ACC112 (cell line): Measurements from ENCODE around the gene PTPRU.
"Not testable (repeated sequence)": the region's sequence is repeated elsewhere in the genome, so short reads cannot be mapped to it uniquely, and the experiment has no call there.

Experiments used
- H2AFZ ChIP-seq: fragments of 200-600 bp; sonication (generic); one replicate; pipeline ENCODE4 v1.6.0; 2017; ENCODE audit warnings: antibody characterized with exemption, low read length; ENCODE audit not compliant: unreplicated experiment
- H3K27ac ChIP-seq: fragments of 200-600 bp; sonication (generic); 2 replicates; pipeline ENCODE4 v1.5.1; 2014; ENCODE audit warnings: low read depth, mild to moderate bottlenecking, antibody characterized with exemption, low read length, moderate library complexity
- H3K27me3 ChIP-seq: fragments of 200-600 bp; sonication (generic); 2 replicates; pipeline ENCODE4 v1.6.1; 2014; ENCODE audit warnings: mild to moderate bottlenecking, antibody characterized with exemption, low read length, moderate library complexity, mixed read lengths; ENCODE audit not compliant: insufficient read depth
- H3K36me3 ChIP-seq: fragments of 200-600 bp; sonication (generic); 2 replicates; pipeline ENCODE4 v1.6.1; 2016; ENCODE audit warnings: mild to moderate bottlenecking, antibody characterized with exemption, low read length, moderate library complexity, mixed read lengths; ENCODE audit not compliant: insufficient read depth
- H3K4me1 ChIP-seq: fragments of 200-600 bp; sonication (generic); one replicate; pipeline ENCODE4 v1.6.1; 2016; ENCODE audit warnings: low read length, mixed read lengths; ENCODE audit not compliant: insufficient read depth, unreplicated experiment, control insufficient read depth
- H3K4me3 ChIP-seq: fragments of 200-600 bp; sonication (generic); 2 replicates; pipeline ENCODE4 v1.5.1; 2014; ENCODE audit warnings: mild to moderate bottlenecking, low read depth, low read length
- H3K79me2 ChIP-seq: fragments of 200-600 bp; sonication (generic); one replicate; pipeline ENCODE4 v1.6.0; 2016; ENCODE audit warnings: low read length; ENCODE audit not compliant: control insufficient read depth, unreplicated experiment, insufficient read depth

PTPRU gene

GRCh38 chr1:29234881-29235280 is 1.4 kb upstream of the PTPRU start:
- not testable (repeated sequence) for H3K36me3 ChIP-seq, H3K4me1 ChIP-seq

GRCh38 chr1:29236712-29237128 is 398 bp downstream of the PTPRU start:
- Histone ChIP-seq H3K27me3 (peaks cover 33% of the 10 kb centered on the region), H3K4me3 (peak overlapping the region; percentile 71), H3K79me2 (no peaks in the 10 kb centered on the region), H3K27ac (no peak overlapping the region), H3K4me1 (peaks cover 6% of the 10 kb centered on the region), H3K36me3 (no peaks in the 10 kb centered on the region), H2AFZ (peak overlapping the region; percentile 92)

More at GRCh38 chr1:29234881-29235280, 1.4 kb upstream of the PTPRU start:
- H2AFZ ChIP-seq, H3K4me3 ChIP-seq, H3K27ac ChIP-seq, H3K79me2 ChIP-seq: not testable (repeated sequence)
- H3K27me3 ChIP-seq: peaks cover 33% of the 10 kb centered on the region

GRCh38 chr1:29237129-29237821 is 953 bp downstream of the PTPRU start:
- peaks cover 33% of the 10 kb centered on the region for H3K27me3 ChIP-seq
- no peaks in the 10 kb centered on the region for H3K79me2 ChIP-seq
- peak overlapping the region; percentile 71 for H3K4me3 ChIP-seq
- H3K4me1 ChIP-seq: peaks cover 6% of the 10 kb centered on the region
- H2AFZ ChIP-seq: peak overlapping the region; percentile 92
- no peak overlapping the region for H3K27ac ChIP-seq
- H3K36me3 ChIP-seq: no peaks in the 10 kb centered on the region

- no peaks in the 10 kb centered on the region for H3K79me2 ChIP-seq
- H3K27ac ChIP-seq: no peak overlapping the region
- peak overlapping the region; percentile 68 for H3K4me3 ChIP-seq
- peaks cover 6% of the 10 kb centered on the region for H3K4me1 ChIP-seq
- no peak overlapping the region for H2AFZ ChIP-seq
- no peaks in the 10 kb centered on the region for H3K36me3 ChIP-seq
- peaks cover 33% of the 10 kb centered on the region for H3K27me3 ChIP-seq
Observed at GRCh38 chr1:29237852-29238619, 1.7 kb downstream of the PTPRU start.

- H3K4me1 ChIP-seq: peaks cover 6% of the 10 kb centered on the region
- peaks cover 33% of the 10 kb centered on the region for H3K27me3 ChIP-seq
- H3K79me2 ChIP-seq: no peaks in the 10 kb centered on the region
- H3K27ac ChIP-seq: no peak overlapping the region
- no peak overlapping the region for H2AFZ ChIP-seq
- H3K36me3 ChIP-seq: no peaks in the 10 kb centered on the region
- H3K4me3 ChIP-seq: no peak overlapping the region
Observed at GRCh38 chr1:29238620-29239002, 2.3 kb downstream of the PTPRU start.

GRCh38 chr1:29239142-29239541 is 2.8 kb downstream of the PTPRU start:
- Histone ChIP-seq H3K79me2 (no peaks in the 10 kb centered on the region), H3K36me3 (no peaks in the 10 kb centered on the region), H3K4me3 (no peak overlapping the region), H3K27me3 (peaks cover 33% of the 10 kb centered on the region), H3K27ac (no peak overlapping the region), H3K4me1 (peaks cover 6% of the 10 kb centered on the region), H2AFZ (no peak overlapping the region)

GRCh38 chr1:29240400-29240837 is 4.1 kb downstream of the PTPRU start:
- Histone ChIP-seq H3K36me3 (no peaks in the 10 kb centered on the region), H3K4me3 (no peak overlapping the region), H3K27me3 (peaks cover 31% of the 10 kb centered on the region), H3K79me2 (no peaks in the 10 kb centered on the region), H2AFZ (no peak overlapping the region), H3K4me1 (peaks cover 6% of the 10 kb centered on the region), H3K27ac (no peak overlapping the region)

DNA sequence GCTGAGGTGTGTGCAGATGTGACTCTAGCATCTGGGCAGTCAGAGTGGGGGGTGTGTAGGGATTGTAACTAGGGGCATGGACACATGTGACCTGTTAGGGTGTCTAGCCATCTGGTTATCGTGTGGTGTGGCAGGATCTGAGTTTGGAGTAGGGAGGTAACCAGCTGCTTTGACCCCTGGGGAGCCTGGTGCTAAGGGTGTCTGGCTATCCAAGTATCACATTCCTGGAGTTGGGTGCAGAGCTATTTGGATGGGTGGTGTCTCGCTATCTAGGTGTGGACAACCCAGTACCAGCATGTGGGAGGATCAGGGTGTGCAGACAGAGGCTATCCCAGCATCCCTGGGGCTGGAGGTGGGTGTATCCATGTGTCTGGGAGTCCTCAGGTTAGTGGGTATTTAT is 4.7 kb downstream of the PTPRU start:
- Histone ChIP-seq H3K79me2 (no peaks in the 10 kb centered on the region), H3K4me3 (no peak overlapping the region), H3K27ac (no peak overlapping the region), H3K27me3 (peaks cover 25% of the 10 kb centered on the region), H2AFZ (no peak overlapping the region), H3K4me1 (peaks cover 6% of the 10 kb centered on the region), H3K36me3 (no peaks in the 10 kb centered on the region)

DNA sequence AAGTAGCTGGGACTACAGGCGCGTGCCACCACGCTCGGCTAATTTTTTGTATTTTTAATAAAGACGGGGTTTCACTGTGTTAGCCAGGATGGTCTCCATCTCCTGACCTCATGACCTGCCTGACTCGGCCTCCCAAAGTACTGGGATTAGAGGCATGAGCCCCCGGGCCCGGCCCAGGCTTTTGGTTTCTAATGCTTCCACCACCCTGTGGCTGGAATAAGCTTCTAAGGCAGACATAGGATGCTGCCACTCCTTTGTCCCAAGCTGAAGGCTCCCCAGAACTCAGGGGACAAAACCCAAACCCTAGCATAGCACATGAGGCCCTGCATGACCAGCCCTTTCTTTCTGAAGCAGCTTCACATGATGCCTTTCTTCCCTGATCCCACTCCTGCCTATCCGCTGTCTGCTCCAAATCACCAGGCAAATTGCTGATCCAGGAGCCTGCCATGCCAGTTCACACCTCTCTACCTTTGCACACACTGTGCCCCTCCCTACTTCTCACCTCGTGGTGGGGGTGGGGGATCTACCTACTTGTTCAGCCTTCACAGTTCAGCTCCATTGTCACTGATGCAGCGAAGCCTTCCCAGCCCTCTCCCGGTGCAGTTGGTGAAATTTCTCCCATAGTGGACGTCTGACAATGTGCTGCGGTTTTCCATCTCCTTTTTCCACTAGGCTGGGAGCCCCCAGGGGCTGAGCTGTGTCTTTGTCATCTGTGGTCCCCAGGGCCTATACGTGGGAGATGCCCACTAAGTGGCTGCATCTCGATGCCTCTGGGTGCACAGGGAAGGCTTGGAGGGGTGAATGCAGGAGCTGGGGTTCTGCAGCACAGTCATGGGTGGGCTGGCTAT is 6.9 kb downstream of the PTPRU start:
- Histone ChIP-seq H3K27me3 (peaks cover 9% of the 10 kb centered on the region), H3K4me1 (no peaks in the 10 kb centered on the region), H3K36me3 (no peaks in the 10 kb centered on the region), H3K79me2 (no peaks in the 10 kb centered on the region), H3K27ac (no peak overlapping the region), H3K4me3 (no peak overlapping the region), H2AFZ (no peak overlapping the region)

DNA sequence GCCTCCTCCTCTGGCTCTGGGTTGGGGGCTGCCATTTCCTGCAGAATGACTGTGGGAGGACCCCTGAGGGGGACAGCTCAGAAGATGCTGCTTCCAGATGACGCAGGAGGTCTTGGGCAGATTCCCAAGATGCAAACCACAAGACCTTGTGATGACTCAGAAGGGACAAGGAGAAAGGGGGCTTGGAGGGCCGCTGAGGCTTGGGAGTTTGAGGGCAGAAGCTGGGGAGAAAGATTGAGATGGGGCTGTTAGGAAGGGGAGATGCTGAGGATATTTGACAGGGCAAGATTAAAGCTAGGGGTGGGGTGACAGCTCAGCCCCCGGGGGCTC is 7.5 kb downstream of the PTPRU start:
- no peaks in the 10 kb centered on the region for H3K4me1 ChIP-seq
- no peaks in the 10 kb centered on the region for H3K36me3 ChIP-seq
- no peaks in the 10 kb centered on the region for H3K79me2 ChIP-seq
- no peak overlapping the region for H3K27ac ChIP-seq
- H3K27me3 ChIP-seq: peaks cover 3% of the 10 kb centered on the region
- H3K4me3 ChIP-seq: no peak overlapping the region
- H2AFZ ChIP-seq: no peak overlapping the region
